ENCODE results near the gene RBPJ.
"Not testable (repeated sequence)": the region's sequence is repeated elsewhere in the genome, so short reads cannot be mapped to it uniquely, and the experiment has no call there.

RBPJ gene

GRCh38 chr4:26302031-26302899 is 18.5 kb upstream of the RBPJ start:
- DNase-seq, result no peak

- DNase-seq, result no peak
Measured at GRCh38 chr4:26303008-26303407, 17.8 kb upstream of the RBPJ start.

DNA sequence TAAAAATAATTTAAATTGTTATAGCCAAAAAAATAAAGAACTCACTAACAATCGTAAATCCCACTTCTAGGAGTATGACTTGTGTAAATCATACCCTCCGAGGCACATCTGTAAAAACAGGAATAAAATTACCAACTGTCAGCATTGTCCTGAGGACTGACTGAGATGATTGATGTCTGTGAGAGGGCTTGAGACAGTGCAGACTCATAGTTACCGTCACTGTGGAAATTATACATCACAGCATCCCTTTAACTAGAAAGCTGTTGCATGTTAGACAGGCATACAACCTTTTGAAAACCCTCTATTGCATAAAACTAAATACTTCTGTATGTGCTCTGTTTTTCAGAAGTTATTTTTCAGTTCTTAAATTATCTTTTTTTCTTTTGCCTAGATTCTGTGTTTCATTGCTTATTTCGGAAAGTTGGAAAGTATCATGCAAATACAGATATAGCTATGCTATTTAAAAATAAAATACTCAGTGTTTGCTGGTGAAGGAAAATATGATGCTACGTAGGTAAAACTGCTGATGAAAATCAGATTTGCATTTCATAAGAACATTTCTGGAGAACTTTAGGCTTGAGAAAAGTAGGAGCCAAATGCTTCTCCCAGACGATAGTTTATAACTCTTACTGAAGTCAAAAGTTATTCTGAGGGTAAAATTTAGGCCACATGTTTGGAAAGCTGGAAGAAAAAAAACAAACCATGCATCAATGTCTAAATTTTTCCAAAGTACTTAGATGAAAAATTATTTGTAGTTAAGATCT is 13.6 kb upstream of the RBPJ start:
- DNase-seq, result no peak

- DNase-seq, result no peak
Measured at GRCh38 chr4:26308568-26308967, 12.2 kb upstream of the RBPJ start.

DNA sequence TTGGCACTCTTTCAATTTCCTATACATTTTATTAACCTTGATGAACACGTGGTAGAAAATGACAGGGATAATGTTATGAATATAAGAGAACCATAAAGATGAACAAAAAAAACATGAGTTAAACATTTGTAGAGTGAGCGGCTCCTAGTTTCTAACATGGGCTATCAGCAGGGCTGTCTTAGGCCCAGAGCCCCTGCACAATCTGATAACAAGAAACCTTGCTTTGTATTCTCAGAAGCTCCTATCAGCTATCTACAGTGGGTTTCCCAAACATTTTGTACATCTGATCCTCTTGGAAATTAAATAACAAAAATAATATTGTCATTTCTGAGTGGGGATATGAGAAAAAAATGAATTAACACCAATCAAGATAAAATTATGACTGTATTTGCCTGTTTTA is 10.6 kb upstream of the RBPJ start:
- no peak for DNase-seq

- DNase-seq, result no peak
Measured at GRCh38 chr4:26311633-26312032, 9.2 kb upstream of the RBPJ start.

- DNase-seq, result not testable (repeated sequence)
Measured at GRCh38 chr4:26315316-26315932, 5.4 kb upstream of the RBPJ start.

GRCh38 chr4:26317766-26318165 is 3.0 kb upstream of the RBPJ start:
- no peak for DNase-seq

- peak; percentile 97 for DNase-seq
Measured at GRCh38 chr4:26319467-26319948, 1.3 kb upstream of the RBPJ start.

- DNase-seq, result no peak
Measured at GRCh38 chr4:26319949-26320537, 771 bp upstream of the RBPJ start.

- DNase-seq, result no peak
Measured at GRCh38 chr4:26321373-26322221, 783 bp downstream of the RBPJ start.

GRCh38 chr4:26322346-26322745 is 1.5 kb downstream of the RBPJ start:
- DNase-seq, result no peak

- no peak for DNase-seq
Measured at GRCh38 chr4:26323821-26324220, 3.0 kb downstream of the RBPJ start.

GRCh38 chr4:26325191-26325590 is 4.4 kb downstream of the RBPJ start:
- DNase-seq, result peak; percentile 27

DNA sequence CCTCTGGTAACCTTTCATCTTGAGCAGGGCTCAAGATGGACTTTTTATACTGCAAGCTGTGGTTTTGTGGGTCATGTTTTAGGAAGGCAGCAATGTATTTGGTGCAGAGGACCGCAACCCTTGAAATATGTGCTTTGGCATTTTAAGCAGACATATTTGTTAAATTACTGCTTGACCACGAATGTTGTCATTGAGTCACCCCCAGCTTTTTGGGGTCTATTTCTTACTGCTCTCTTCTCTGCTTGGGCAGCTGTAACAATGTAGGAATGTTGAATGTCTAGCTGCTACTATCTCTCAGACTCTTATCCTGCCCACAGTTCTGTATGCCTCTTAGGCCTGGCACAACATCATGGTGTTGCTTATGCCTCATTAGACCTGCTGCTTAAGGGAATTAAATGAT is 6.0 kb downstream of the RBPJ start:
- DNase-seq, result peak; percentile 76

DNA sequence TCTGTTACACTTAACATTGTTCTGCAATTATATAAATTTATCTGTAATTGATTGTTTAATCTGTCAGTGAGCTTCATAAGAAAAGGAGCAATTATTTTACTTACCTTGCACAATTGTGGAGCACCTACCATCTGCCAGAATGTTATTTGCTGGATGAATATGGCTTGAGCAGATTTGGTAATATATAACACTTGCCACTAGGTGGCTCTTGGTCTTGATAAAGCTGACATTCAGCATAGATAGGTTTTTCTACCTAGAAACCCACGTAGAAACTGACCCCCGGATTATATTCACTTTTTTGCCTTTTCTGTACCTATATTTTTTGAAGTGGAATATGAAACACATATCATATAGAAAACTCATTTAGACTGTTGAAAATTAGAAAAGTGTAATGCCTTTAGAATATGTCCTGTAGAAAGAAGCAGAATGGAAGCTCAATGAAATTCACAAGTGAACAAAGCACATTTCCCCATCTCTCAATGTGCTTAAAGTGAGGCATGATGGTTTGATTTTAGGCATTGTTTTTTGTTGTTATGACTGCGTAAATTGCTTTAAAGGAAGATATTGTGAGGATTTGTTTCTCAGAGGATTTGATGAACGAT is 9.5 kb downstream of the RBPJ start:
- peak; percentile 12 for DNase-seq

- no peak for DNase-seq
Measured at GRCh38 chr4:26330946-26331345, 10.1 kb downstream of the RBPJ start.

GRCh38 chr4:26331380-26331950 is 10.7 kb downstream of the RBPJ start:
- DNase-seq, result no peak

DNA sequence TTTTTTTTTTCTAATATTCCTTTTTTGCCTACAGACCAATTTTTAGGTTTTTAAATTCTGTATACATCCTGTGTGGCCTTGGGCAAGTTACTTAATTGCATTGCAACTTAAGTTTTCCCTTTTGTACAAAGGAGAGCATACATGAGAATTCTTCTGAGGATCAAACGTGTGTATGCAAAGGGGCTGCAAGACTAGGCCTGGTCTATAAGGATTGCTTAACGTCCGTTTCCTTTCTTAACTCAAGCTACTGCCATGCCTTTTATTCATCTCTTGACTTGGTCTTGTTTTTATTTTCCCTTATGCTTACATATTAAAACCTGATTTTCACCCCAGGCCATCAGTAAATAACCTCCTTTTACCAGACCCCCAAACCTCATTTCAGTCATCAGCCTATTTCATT is 13.6 kb downstream of the RBPJ start:
- DNase-seq, result no peak

DNA sequence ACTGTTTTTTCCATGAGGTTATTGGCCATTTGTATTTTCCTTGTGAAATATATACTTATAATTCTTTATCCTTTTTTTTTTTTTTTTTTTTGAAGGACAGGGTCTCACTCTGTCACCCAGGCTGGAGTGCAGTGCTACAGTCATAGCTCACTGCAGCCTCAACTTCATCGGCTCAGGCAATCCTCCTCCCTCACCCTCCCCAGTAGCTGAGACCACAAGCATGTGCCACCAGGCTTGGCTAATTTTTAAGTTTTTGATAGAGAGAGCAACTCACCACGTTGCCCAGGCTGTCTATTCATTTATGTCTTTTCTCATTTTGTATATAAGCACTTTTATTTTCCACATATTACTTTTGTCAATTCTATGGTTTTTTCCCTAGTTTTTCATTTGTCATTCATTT is 16.8 kb downstream of the RBPJ start:
- no peak for DNase-seq

DNA sequence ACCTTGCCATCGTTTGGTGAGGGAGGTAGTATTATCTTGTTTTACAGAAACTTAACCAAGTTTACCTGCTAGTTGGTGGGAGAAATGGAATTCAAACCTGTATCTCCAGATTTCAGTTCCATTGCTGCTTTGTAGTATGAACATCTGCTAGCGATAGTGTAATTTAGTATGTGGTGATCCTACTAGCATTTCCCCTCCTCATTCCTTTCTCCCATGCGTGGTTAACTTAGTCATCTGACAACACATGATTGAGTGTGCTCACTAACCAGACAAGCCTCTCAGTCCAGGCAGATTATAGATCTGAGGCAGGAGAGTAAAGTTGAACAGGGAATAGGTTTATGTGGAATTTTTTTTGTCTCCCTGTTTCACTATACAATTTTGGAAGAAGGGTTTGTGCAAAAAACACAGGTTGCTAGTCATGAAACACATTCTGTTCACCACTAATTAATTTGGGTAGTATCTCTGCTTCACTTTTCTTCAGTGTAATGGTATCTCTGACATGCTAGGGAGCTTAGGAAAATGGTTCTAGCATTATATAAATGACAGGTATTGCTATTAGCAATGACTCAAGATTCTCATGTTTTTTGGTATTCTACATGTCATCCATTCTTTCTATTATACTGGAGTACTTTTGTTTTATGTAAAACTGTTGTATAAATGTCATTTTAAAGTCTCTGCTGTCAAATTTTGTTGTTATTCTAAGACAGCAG is 21.7 kb downstream of the RBPJ start:
- peak; percentile 78 for DNase-seq
